GM18526 (cell line): ENCODE results near the gene DCC.

Experiments
- POLR2A ChIP-seq: IDR thresholded peaks from 3 replicates; pipeline ENCODE4 v1.6.1; 2011; ENCODE audit not compliant: insufficient read length; ENCODE audit errors: extremely low read depth

Gene DCC

DNA sequence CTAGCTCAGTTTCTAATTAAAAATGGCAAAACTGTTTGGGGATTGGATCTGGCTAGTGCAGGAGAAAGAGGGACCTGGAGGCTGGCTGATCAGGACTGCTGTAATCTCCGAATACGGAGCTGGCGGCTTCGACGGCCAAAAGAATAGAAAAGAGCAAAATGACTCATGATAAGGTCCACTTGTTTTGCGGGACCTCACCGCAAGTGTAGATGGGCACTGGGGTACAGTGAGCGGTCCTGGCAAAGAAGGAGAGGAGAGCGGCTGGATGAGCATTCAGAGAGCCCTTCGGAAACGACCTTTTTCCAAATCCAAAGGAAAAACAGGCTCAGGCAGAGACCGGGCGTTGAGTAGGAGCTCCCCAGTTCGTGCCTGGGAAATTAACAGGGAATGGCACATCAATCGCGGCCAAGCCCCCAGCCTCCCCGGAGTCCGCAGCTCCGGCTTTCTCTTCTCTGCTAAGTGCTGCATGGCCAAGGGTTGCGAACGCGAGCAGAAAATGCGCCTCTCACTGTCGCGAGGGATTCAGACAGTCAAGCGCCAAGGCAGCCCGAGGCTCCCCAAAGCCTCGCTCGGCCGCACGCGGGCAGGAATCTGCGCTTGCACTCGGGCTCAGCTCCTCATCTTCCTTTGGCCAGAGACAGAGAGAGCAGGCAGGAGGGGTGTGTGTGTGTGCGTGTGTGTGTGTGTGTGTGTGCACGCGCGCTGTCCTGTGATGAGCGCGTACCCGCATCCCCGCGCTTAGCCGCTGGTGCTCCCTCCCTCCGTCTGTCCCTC lies 1.8 kb downstream of the DCC start:
- no peak for TF ChIP-seq POLR2A

DNA sequence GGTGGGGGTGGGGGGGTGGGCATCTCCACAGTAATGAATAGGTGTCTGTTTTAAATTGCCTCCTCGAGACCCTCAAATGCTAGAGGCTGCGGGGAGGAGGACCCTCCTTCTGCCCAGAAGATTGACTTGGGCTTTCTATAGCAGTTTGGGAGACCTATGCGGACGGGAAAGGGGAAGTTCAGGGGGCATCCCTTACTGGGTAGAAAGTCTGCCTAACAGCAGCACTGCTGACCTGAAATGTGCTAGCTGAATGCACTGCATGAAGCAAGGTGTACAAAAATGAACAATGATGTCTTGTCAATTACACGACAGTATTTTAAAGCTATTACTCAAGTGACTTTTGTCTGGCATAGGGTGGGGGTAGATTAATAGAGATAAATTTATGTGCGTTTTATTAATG lies 2.5 kb downstream of the DCC start:
- no peak for TF ChIP-seq POLR2A

DNA sequence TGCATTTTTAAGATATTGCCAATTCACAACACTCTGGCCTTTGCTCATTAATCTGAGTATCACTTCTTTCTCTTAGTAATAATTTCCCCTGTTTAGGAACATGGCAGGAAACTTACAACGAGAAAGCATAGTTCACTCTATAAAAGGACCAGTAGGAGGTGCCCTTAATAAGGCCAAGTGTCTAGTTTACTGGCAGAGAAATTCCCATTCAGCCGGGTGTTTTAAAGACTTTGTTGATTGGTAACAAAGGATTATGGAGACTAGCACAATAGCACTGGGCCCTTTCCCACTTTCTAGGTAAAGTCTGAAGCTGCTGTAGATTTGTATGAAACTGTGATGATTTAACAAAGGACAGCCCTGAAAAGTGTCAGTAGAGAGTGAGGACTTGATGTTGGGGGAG lies 3.1 kb downstream of the DCC start:
- no peak for TF ChIP-seq POLR2A

DNA sequence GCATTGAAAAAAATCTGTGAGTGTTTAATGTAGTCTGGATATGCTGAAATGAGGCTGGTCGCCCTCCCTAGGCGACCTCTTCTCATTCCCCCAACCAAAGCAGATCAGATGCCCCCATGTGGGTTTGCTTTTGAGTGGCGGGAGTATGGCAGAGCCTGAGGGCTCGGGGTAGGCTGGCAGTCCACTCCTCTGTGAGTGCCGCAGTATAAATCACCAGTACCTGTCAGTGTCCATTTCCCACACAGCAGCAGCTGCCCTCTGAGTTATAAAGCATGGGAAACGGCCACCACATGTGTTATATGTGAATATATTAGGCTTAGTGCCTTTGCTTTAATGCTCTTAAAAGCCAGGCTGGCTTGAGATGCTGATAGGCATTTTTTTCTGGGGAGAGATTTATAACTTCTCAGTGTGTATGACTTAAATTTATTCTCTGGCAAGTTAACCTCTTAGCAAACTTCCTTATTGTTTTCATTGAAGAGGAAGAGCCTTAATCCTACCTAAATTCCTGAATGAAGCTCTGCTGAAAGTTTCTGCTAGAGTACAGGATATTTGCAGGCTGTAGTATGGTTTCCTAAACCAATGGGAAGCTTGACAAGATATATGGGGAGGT lies 3.8 kb downstream of the DCC start:
- TF ChIP-seq POLR2A = no peak

DNA sequence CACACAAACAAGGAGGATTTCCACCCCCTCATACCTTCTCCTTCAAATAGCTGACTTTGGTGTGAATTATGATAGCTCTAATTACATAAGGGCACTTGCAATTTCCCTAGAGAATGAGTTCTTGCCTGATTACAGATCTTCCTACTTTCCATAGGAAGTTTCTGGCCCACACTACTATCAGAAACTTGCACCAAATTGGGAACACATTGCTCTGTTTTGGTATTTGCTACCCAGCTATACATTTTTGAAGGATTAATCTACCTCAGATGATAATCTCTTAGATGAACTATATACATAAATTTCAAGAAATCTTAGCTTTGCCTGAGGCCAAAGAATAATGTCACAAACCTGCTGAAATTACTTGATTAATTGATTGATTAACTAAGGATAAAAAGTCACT lies 4.9 kb downstream of the DCC start:
- no peak for TF ChIP-seq POLR2A

DNA sequence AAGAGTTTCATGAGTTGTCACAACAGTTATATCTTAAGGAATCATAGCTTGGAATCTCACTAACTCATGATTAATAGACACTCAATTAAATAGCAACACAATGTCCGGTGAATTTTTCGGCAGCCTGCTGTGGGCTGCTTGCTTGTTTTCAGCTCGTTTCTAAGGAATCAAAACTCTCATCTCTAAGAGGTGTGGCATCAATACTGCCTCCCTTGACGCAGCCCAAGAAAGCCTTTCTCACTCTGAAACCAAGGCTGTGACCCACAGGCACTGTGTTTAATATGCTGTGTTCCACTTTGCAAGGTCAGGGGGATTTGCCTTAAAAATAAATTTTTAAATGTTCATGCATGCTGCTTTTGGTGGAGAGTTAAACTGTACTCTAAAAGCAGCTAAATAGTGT lies 5.4 kb downstream of the DCC start:
- TF ChIP-seq POLR2A = no peak

DNA sequence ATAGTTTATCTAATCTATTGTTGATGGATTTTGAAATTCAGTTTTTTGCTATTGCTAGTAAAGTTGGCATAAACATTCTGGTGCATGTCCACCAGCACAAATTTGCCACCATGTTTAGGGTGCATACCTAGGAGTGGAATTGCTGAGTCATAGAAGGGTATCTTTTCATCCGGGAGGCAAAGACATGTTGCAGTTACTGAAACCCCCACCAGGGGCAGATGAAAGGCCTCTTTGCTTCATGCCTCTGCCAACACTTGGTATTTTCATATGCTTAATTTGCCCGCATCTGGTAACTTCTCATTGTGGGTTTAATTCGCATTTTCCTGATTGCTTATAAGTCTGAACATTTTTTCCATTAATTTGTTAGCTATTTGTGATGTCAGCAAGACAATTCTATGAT lies 8.2 kb downstream of the DCC start:
- TF ChIP-seq POLR2A = no peak

DNA sequence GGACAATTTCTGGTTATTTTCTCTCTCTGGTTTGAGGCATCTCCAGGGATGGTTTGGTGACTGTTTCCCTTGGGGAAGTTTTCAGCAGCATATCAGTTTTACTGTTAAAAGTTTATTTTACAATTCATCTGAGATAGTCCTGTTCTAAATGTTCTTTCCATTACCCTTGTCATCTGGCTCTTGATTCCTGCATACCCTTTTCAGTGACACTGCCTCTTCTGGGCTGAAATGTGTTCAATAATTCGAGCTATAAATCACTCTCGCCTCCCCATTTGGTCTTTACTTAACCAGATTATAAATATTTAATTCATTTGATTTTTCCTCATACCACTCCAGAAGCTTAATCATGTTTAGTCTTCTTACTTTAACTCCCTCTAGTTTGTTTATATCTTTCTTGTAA lies 9.5 kb downstream of the DCC start:
- TF ChIP-seq POLR2A = no peak

DNA sequence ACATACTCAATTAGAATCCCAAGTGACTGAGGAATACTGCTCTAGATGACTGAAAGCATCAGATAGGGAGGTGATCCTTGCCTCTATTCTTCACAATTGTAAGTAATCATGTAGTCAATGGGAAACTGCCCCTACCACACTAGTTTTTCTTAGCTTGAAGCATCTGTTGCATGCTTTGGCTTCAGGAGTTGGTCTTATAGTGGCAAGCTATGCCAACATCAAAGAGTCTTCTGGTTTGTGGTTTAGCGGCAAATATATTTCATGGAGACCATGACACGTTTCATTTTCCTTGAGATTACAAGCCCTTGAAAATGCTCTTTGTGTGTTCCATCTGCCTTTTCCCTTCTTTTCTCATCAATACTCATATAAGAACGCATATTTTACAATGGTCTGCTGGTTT lies 12.9 kb downstream of the DCC start:
- TF ChIP-seq POLR2A = no peak

DNA sequence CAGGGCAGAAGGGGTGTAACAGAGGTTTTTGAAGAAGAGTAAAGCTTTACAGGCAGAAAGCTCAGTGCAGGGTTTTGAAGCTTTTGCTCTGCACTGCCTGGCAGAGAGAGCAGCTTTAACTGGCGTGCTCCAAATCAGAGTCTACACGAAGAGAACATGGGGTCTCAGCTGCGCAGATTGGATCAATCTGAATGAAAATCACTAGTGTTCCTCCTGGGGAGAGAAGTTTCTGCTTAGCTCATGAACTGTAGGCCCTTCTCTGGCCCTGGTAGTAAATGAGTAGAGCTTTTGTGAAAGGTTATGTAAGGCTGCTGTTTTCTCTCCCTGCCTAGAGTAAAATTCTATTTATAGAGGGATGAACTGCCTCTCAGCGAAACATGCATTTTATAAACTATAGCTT lies 13.6 kb downstream of the DCC start:
- TF ChIP-seq POLR2A = no peak

DNA sequence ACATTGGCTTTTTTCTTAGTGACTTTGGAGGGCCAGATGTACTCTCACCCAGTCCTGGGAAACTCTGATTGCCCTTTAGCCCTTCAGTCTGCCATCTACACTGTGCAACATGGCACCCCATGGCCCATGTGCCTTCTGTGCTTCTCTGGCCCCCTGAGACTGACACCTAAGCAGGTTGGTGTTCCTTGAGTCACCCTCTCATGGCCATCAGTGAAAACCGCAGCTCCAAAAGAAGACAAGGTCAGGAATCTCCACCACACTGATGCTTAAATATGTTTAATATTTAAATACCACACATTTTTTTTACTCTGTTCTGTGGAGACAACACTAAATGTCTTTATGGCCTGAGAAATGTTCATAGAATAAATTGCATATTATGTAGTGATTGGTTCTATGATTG lies 23.9 kb downstream of the DCC start:
- TF ChIP-seq POLR2A = no peak

DNA sequence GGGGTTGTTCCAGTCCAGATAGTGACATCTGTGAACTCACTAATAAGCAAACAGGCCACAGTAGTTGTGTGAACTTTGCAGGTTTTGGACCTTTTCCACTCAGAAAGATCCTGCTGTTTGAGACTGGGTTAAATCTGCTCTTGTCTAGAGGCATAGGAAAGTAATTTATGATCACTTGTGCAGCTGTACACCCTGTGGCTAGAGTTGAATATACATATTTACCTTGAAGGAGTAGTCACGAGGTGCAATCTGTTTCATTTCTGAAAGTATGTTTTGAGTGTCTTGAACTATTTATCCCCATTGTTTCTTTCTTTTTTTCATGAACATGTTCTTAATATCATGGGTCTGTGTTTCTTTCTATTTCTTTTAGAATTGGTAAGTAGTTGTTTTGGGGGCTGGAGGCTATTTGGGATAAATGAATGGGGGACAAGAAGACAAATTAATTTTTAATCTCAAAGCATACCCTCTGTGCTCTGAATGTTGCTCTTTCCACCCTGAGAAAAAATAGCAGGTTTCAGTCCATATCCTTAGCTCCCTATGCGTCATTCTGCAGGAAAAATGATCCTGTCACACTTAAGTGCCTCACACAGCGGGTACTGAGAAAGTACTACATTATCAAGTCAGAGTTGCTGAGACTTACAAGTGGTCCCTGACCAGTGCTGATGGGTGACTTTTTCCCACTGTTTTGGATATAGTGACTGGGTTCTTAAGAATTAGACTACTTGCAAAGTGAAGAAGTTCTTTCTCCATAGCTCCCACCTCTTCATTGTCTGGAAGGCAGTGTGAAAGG lies 28.2 kb downstream of the DCC start:
- TF ChIP-seq POLR2A = no peak

DNA sequence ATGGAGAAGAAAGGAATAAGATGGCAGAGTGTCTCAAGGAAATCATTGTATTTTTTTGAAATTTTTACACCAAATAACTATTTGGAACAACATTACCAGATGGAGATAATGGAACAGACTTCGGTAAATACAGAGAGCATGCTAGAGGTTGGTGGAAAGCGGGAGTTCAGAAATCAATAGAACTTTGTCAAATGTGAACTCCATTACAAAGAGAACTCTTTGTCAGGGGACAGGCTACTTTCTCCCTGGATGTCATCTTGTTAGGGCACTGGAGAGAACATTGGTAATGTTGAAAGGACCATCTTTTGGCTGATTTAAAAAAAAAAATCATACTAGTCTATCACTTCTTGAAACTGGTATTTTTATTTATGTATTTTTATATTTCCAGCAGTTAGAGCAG lies 30.8 kb downstream of the DCC start:
- TF ChIP-seq POLR2A = no peak

DNA sequence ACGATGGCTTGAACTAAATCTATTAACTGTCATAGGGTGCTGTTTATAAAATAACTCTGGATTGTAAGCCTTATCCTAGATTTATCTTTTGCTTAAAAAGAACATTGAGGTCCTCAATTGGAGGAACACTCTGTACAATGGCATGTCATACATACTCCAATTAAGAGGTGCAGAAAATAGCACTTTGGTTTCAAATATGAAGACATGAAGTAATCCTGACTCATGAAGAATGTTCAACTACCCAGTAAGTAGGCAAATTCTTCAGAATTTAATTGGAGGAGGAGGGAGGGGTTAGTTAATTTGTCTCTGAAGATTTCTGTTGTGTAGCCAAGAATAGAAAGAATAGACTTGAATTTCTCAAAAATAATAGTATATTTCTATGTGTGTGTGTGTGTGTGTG lies 36.1 kb downstream of the DCC start:
- no peak for TF ChIP-seq POLR2A

DNA sequence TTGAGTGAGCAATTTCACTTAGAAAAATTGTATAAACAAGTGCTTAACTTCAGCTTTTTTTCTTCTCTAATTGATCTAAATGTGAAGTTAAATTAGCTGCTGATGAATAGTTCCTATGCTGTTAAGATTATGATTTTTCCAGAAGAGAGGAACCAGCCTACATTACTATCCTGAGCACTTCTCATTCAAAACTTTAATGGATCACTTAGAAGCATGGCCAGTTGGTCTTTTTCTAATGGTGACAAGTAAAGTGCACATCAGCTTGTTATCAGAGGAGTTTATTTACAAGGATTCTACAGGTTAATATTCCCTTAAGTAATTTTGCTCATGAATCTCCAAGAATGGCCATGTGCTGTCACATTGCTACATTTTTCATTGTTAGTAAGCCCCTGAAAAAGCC lies 37.1 kb downstream of the DCC start:
- no peak for TF ChIP-seq POLR2A

DNA sequence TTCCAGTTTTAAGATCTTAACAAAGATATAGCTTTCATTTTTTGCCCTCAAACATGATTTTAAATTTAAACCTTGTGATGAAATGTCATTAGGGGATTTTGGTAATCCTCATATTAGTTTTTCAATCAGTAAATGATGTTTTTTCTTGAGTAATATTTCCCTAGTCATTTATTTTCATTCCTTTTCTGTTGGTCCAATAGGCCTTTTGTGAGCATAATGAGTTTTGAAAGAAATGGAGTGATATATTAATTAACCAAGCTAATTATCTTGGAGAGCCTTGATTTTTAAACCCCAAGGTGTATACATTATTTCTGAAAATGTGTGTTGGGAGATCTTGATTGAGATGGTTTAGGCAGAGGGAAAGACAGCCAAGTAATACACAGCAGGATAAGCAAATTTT lies 46.3 kb downstream of the DCC start:
- TF ChIP-seq POLR2A = no peak
